Stimulated activated naive CD8-positive, alpha-beta T cell treated with anti-CD3 and anti-CD28 coated beads, Interleukin-15, amount 100 ng/mL, for 72 hours (primary cell): Measurements from ENCODE around the gene CLEC3B.
A peak's percentile ranks its signal among the peaks of the same experiment; 100 is the strongest.
"Not testable (repeated sequence)": the region's sequence is repeated elsewhere in the genome, so short reads cannot be mapped to it uniquely, and the experiment has no call there.

Experiments
- ATAC-seq: fragments of 150-1000 bp; cut with Tn5 transposase; 2 replicates; pipeline ENCODE4 v1.10.0; 2021; ENCODE audit warnings: mild to moderate bottlenecking, moderate library complexity
- DNase-seq, 2 donors: peaks; one replicate each; pipeline ENCODE4 v3.0.0; 2021 to 2022
- H3K27ac Mint-ChIP-seq, 2 donors: one replicate each; pipeline ENCODE4 v1.8.0; 2022; ENCODE audit warnings: mild to moderate bottlenecking in 2 of 2, mixed read lengths in 2 of 2, moderate library complexity in 2 of 2
- H3K27me3 Mint-ChIP-seq: one replicate; pipeline ENCODE4 v1.8.0; 2022; ENCODE audit warnings: mixed read lengths
- H3K4me1 Mint-ChIP-seq: one replicate; pipeline ENCODE4 v1.8.0; 2022; ENCODE audit warnings: mild to moderate bottlenecking, mixed read lengths
- H3K4me3 Mint-ChIP-seq, 2 donors: one replicate each; pipeline ENCODE4 v1.8.0; 2022; ENCODE audit warnings: mild to moderate bottlenecking in 2 of 2, mixed read lengths in 2 of 2, moderate library complexity in 1 of 2
- H3K9me3 Mint-ChIP-seq, 2 donors: one replicate each; pipeline ENCODE4 v1.8.0; 2022; ENCODE audit warnings: mixed read lengths in 2 of 2

The CLEC3B gene, protein sequence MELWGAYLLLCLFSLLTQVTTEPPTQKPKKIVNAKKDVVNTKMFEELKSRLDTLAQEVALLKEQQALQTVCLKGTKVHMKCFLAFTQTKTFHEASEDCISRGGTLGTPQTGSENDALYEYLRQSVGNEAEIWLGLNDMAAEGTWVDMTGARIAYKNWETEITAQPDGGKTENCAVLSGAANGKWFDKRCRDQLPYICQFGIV

DNA sequence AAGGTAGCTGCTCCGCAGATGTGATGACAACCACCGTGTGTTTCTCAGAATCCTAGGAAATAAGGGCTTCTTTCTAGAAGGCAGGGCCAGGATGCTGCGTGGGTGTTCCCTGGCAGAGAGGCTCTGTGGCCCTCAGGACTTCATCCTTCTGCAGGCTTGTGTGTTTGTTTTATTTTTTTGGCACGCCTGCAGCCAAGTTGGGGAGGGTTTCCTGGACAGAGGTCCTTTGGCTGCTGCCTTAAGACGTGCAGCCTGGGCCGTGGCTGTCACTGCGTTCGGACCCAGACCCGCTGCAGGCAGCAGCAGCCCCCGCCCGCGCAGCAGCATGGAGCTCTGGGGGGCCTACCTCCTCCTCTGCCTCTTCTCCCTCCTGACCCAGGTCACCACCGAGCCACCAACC lies at the start of gene CLEC3B:
TSS of gene CLEC3B (plus strand) at position 266 of the 400 bp plus-strand sequence. CDS start at position 326, 60 bp downstream.
- H3K27me3 Mint-ChIP-seq, result peaks cover 14% of the 10 kb centered on the region
- H3K9me3 Mint-ChIP-seq, result no peaks in the 10 kb centered on the region
- DNase-seq (no peak), ATAC-seq (no peak)
- H3K4me1 Mint-ChIP-seq, result peaks cover 4% of the 10 kb centered on the region
- H3K4me3 Mint-ChIP-seq, result no peak within 1 kb of the TSS
- peak within 1 kb of the TSS in 1 of 2 donors; percentile 61 for H3K27ac Mint-ChIP-seq

DNA sequence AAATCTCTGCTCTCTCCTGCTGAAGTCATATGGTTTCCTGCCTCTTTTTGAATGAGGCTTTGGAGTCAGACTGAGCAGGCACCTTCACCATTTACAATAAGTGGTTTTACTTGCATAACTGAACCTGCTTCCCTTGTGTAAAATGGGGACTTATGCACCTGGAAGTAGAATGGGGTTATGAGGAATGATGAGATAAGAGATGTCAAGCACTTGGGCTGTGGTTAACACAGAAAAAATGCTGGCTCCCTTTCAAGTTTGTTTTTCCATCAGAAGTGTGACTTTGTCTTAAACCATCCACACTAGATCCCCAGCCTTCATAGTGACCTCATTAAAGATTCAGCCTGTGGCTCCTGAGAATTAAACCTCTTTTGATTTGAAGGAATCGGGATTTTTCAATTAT lies 44.9 kb upstream of the CLEC3B start:
- peaks cover 89% of the 10 kb centered on the region for H3K4me1 Mint-ChIP-seq
- no peaks in the 10 kb centered on the region for H3K9me3 Mint-ChIP-seq
- H3K27ac Mint-ChIP-seq, result no peak overlapping the region
- H3K4me3 Mint-ChIP-seq, result peak overlapping the region; percentile 34 to 41
- no peak for DNase-seq
- ATAC-seq, result peak; percentile 39
- no peaks in the 10 kb centered on the region for H3K27me3 Mint-ChIP-seq

DNA sequence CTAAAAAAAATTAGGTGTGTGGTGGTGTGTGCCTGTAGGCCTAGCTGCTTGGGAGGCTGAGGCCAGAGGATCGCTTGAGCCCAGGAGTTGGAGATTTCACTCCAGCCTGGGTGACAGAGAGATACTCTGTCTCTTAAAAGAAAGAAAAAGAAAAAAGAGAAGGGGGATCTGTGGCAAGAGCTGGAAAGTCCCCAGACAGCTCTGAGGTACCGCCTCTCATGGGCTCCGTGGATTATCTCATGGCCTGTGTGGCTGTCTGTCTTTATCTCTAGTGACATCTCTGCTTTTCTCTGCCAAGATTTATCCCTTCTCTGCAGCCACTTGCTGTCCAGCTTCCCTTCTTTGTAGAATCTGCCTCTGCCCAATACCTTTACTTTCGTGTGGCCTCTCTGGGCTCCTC lies 44.4 kb upstream of the CLEC3B start:
- Mint-ChIP-seq H3K4me3 (peak overlapping the region; percentile 10 to 30), H3K27ac (peak overlapping the region; percentile 81 to 85), H3K4me1 (peaks cover 88% of the 10 kb centered on the region), H3K27me3 (no peaks in the 10 kb centered on the region), H3K9me3 (no peaks in the 10 kb centered on the region)
- no peak for DNase-seq
- peak; percentile 61 for ATAC-seq

GRCh38 chr3:44982817-44983216 lies 43.3 kb upstream of the CLEC3B start:
- no peak overlapping the region for H3K27ac Mint-ChIP-seq
- ATAC-seq, result no peak
- no peaks in the 10 kb centered on the region for H3K9me3 Mint-ChIP-seq
- H3K4me3 Mint-ChIP-seq, result no peak overlapping the region
- peaks cover 87% of the 10 kb centered on the region for H3K4me1 Mint-ChIP-seq
- H3K27me3 Mint-ChIP-seq, result no peaks in the 10 kb centered on the region
- DNase-seq, result no peak

GRCh38 chr3:44983484-44983941 lies 42.6 kb upstream of the CLEC3B start:
- H3K4me3 Mint-ChIP-seq, result no peak overlapping the region
- peak overlapping the region in 1 of 2 donors; percentile 54 for H3K27ac Mint-ChIP-seq
- DNase-seq (no peak), ATAC-seq (no peak)
- no peaks in the 10 kb centered on the region for H3K27me3 Mint-ChIP-seq
- peaks cover 86% of the 10 kb centered on the region for H3K4me1 Mint-ChIP-seq
- H3K9me3 Mint-ChIP-seq, result no peaks in the 10 kb centered on the region

DNA sequence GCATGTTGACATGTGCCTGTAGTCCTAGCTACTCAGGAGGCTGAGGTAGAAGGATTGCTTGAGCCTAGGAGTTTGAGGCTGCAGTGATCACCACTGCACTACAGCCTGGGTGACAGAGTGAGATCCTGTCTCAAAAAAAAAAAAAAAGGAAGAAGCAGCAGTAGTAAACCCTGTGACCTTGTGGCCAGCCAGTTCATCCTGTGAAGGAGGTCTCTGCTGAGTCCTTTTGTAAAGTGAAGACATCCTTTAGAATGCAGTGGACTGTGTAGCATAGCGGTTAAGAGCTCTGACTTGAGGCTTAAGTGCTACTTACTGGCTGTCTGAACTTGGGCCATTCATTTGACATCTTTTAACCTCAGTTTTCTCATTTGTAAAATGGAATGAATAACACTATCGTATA lies 41.8 kb upstream of the CLEC3B start:
- no peak overlapping the region for H3K4me3 Mint-ChIP-seq
- H3K27ac Mint-ChIP-seq, result no peak overlapping the region
- no peaks in the 10 kb centered on the region for H3K27me3 Mint-ChIP-seq
- peaks cover 83% of the 10 kb centered on the region for H3K4me1 Mint-ChIP-seq
- no peaks in the 10 kb centered on the region for H3K9me3 Mint-ChIP-seq
- ATAC-seq, result peak; percentile 60
- DNase-seq, result no peak

GRCh38 chr3:44986330-44986729 lies 39.8 kb upstream of the CLEC3B start:
- H3K27ac Mint-ChIP-seq, H3K4me3 Mint-ChIP-seq, H3K9me3 Mint-ChIP-seq, ATAC-seq, H3K27me3 Mint-ChIP-seq, DNase-seq: not testable (repeated sequence)
- peaks cover 79% of the 10 kb centered on the region for H3K4me1 Mint-ChIP-seq

GRCh38 chr3:44987332-44987731 lies 38.8 kb upstream of the CLEC3B start:
- DNase-seq, result no peak
- no peak for ATAC-seq
- Mint-ChIP-seq H3K27me3 (no peaks in the 10 kb centered on the region), H3K4me1 (peaks cover 74% of the 10 kb centered on the region), H3K27ac (no peak overlapping the region), H3K9me3 (no peaks in the 10 kb centered on the region), H3K4me3 (no peak overlapping the region)

GRCh38 chr3:44988073-44988472 lies 38.0 kb upstream of the CLEC3B start:
- Mint-ChIP-seq H3K4me3 (no peak overlapping the region), H3K27me3 (no peaks in the 10 kb centered on the region), H3K27ac (no peak overlapping the region), H3K9me3 (no peaks in the 10 kb centered on the region), H3K4me1 (peaks cover 74% of the 10 kb centered on the region)
- no peak for ATAC-seq
- DNase-seq, result no peak

- H3K27me3 Mint-ChIP-seq, result no peaks in the 10 kb centered on the region
- H3K4me3 Mint-ChIP-seq, result no peak overlapping the region
- H3K4me1 Mint-ChIP-seq, result peaks cover 74% of the 10 kb centered on the region
- no peak for DNase-seq
- H3K27ac Mint-ChIP-seq, result no peak overlapping the region
- H3K9me3 Mint-ChIP-seq, result no peaks in the 10 kb centered on the region
- no peak for ATAC-seq
Measured at GRCh38 chr3:44989141-44989540, 37.0 kb upstream of the CLEC3B start.

DNA sequence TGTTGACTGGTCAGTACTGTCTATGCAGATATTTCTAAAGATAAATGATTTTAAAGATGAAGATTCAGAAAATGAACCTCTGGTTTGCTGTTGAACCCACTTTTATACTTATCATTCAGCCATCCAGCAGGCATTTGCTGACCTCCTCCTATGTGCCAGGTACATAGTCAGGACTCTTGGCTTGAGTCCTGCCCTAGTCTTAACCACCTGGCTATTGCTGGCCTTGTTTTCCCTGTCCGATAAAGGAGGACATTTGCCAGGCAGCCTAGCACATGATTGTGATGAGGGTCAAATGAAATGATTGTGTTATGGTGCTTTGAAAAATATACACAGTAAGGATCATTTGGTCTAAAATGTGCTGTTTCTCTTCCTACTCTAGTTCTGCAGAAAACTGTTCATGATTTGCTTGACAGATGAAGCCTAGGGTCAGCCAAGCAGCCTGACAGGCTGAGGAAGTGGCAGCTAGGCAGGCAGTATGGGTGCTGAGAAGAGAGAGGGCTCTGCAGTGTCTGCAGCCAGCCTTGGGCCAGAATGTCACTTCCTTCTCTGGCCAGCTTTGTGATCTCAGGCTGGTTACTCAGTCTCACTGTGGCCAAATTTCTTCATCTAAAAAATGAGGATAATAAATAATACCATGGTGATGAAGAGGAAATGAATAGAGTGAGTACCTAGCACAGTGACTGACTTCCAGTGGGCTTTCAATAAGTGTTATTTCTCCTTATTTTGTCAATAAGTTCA lies 36.3 kb upstream of the CLEC3B start:
- no peak for ATAC-seq
- no peaks in the 10 kb centered on the region for H3K9me3 Mint-ChIP-seq
- no peaks in the 10 kb centered on the region for H3K27me3 Mint-ChIP-seq

GRCh38 chr3:44991326-44991725 lies 34.8 kb upstream of the CLEC3B start:
- ATAC-seq (no peak), DNase-seq (no peak)
- no peaks in the 10 kb centered on the region for H3K9me3 Mint-ChIP-seq
- H3K27me3 Mint-ChIP-seq, result no peaks in the 10 kb centered on the region
- no peak overlapping the region for H3K4me3 Mint-ChIP-seq
- H3K4me1 Mint-ChIP-seq, result peaks cover 85% of the 10 kb centered on the region
- no peak overlapping the region for H3K27ac Mint-ChIP-seq

More for the DNA sequence above, 36.3 kb upstream of the CLEC3B start:
- H3K27ac Mint-ChIP-seq, result no peak overlapping the region
- H3K4me3 Mint-ChIP-seq, result no peak overlapping the region
- peaks cover 77% of the 10 kb centered on the region for H3K4me1 Mint-ChIP-seq
- no peak for DNase-seq

DNA sequence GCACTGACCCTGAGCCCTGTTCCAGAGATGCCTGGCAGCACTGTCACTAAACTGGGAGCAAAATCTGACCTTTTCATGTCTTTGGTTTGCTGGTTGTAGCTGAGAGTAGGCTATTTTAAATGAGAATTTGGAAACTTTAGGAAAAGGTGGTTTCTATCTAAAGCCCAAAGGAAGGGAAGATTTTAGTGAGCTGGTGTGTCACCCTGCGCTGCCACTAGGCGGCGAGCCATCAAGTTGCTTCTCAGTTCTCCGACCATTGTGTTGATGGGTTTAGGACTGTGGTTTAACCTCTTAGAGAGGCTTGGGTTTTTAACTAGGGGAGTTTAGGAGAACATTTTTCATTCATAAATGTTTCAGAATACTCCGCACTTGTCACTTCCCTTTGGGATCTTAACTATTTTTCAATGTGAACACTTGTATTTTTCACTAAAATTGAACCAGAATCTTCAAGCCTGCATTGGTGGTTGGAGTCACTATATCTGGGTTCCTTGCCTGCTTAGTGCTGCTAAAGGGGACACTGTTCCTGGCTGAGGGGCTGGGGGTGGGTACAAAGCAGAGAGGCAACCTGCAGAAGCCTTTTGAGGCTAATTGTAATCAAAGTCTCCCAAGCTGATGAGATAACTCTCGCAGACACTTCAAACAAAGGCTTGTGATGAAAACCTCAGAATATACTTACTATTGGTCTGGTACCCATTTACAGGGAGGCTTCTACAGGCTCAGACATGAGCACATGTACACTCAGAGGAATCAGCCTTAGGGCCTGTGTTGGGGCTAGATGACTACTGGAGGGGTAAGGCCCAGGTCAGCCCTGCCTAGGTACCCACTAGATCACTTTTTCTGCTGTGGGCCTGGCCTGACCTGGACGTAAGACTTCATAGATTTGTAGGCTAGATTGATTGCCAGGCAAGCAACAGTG lies 33.3 kb upstream of the CLEC3B start:
- Mint-ChIP-seq H3K27ac (peak overlapping the region; percentile 76 to 77), H3K4me1 (peaks cover 84% of the 10 kb centered on the region)
- no peak for ATAC-seq

GRCh38 chr3:44993471-44994205 lies 32.5 kb upstream of the CLEC3B start:
- no peak overlapping the region for H3K4me3 Mint-ChIP-seq
- ATAC-seq (peak; percentile 29), DNase-seq (no peak)
- H3K27ac Mint-ChIP-seq, result peak overlapping the region; percentile 76 to 77
- H3K9me3 Mint-ChIP-seq, result no peaks in the 10 kb centered on the region
- H3K27me3 Mint-ChIP-seq, result no peaks in the 10 kb centered on the region
- peaks cover 81% of the 10 kb centered on the region for H3K4me1 Mint-ChIP-seq

More for the DNA sequence above, 33.3 kb upstream of the CLEC3B start:
- H3K4me3 Mint-ChIP-seq, result no peak overlapping the region
- H3K9me3 Mint-ChIP-seq, result no peaks in the 10 kb centered on the region
- no peaks in the 10 kb centered on the region for H3K27me3 Mint-ChIP-seq
- DNase-seq, result no peak

GRCh38 chr3:44995142-44995770 lies 30.8 kb upstream of the CLEC3B start:
- H3K9me3 Mint-ChIP-seq, result no peaks in the 10 kb centered on the region
- no peak overlapping the region for H3K4me3 Mint-ChIP-seq
- no peaks in the 10 kb centered on the region for H3K27me3 Mint-ChIP-seq
- H3K27ac Mint-ChIP-seq, result peak overlapping the region; percentile 61 to 71
- ATAC-seq (no peak), DNase-seq (no peak)
- H3K4me1 Mint-ChIP-seq, result peaks cover 69% of the 10 kb centered on the region
